Measurements from ENCODE around the gene DAB2.

DAB2 gene

GRCh38 chr5:39424736-39425637, at the start of gene DAB2:
DAB2 (minus strand) TSS chr5:39424980; CDS start chr5:39394320, 30,660 bp downstream.
- peak within 1 kb of the TSS; percentile 28 for H3K4me3 ChIP-seq (ENCODE audit: low read depth, low read length)

- no peak overlapping the region for H3K4me3 ChIP-seq (ENCODE audit: low read depth, low read length)
Measured at GRCh38 chr5:39473156-39473775, 48.5 kb upstream of the DAB2 start.

- no peak overlapping the region for H3K4me3 ChIP-seq (ENCODE audit: low read depth, low read length)
Measured at GRCh38 chr5:39471836-39472508, 47.2 kb upstream of the DAB2 start.

GRCh38 chr5:39470811-39471210, 46.0 kb upstream of the DAB2 start:
- H3K4me3 ChIP-seq (ENCODE audit: low read depth, low read length): no peak overlapping the region

GRCh38 chr5:39469777-39470415, 45.1 kb upstream of the DAB2 start:
- H3K4me3 ChIP-seq (ENCODE audit: low read depth, low read length): no peak overlapping the region

GRCh38 chr5:39469176-39469575, 44.4 kb upstream of the DAB2 start:
- no peak overlapping the region for H3K4me3 ChIP-seq (ENCODE audit: low read depth, low read length)

- no peak overlapping the region for H3K4me3 ChIP-seq (ENCODE audit: low read depth, low read length)
Measured at GRCh38 chr5:39466846-39467245, 42.1 kb upstream of the DAB2 start.

GRCh38 chr5:39465843-39466242, 41.1 kb upstream of the DAB2 start:
- no peak overlapping the region for H3K4me3 ChIP-seq (ENCODE audit: low read depth, low read length)

- H3K4me3 ChIP-seq (ENCODE audit: low read depth, low read length): no peak overlapping the region
Measured at GRCh38 chr5:39465097-39465496, 40.3 kb upstream of the DAB2 start.

- no peak overlapping the region for H3K4me3 ChIP-seq (ENCODE audit: low read depth, low read length)
Measured at GRCh38 chr5:39464088-39464487, 39.3 kb upstream of the DAB2 start.

GRCh38 chr5:39462211-39462610, 37.4 kb upstream of the DAB2 start:
- H3K4me3 ChIP-seq (ENCODE audit: low read depth, low read length): no peak overlapping the region

- H3K4me3 ChIP-seq (ENCODE audit: low read depth, low read length): no peak overlapping the region
Measured at GRCh38 chr5:39461007-39461682, 36.4 kb upstream of the DAB2 start.

- no peak overlapping the region for H3K4me3 ChIP-seq (ENCODE audit: low read depth, low read length)
Measured at GRCh38 chr5:39459907-39460306, 35.1 kb upstream of the DAB2 start.

- no peak overlapping the region for H3K4me3 ChIP-seq (ENCODE audit: low read depth, low read length)
Measured at GRCh38 chr5:39459071-39459470, 34.3 kb upstream of the DAB2 start.

- no peak overlapping the region for H3K4me3 ChIP-seq (ENCODE audit: low read depth, low read length)
Measured at GRCh38 chr5:39455645-39456044, 30.9 kb upstream of the DAB2 start.

- H3K4me3 ChIP-seq (ENCODE audit: low read depth, low read length): no peak overlapping the region
Measured at GRCh38 chr5:39453606-39454005, 28.8 kb upstream of the DAB2 start.

GRCh38 chr5:39452846-39453245, 28.1 kb upstream of the DAB2 start:
- H3K4me3 ChIP-seq (ENCODE audit: low read depth, low read length): no peak overlapping the region

GRCh38 chr5:39451276-39451941, 26.6 kb upstream of the DAB2 start:
- H3K4me3 ChIP-seq (ENCODE audit: low read depth, low read length): no peak overlapping the region

GRCh38 chr5:39450487-39450886, 25.7 kb upstream of the DAB2 start:
- H3K4me3 ChIP-seq (ENCODE audit: low read depth, low read length): no peak overlapping the region

- no peak overlapping the region for H3K4me3 ChIP-seq (ENCODE audit: low read depth, low read length)
Measured at GRCh38 chr5:39449591-39449990, 24.8 kb upstream of the DAB2 start.

Measured in iPS-11a (cell line).